ENCODE results near the gene RNF215.

RNF215 gene

DNA sequence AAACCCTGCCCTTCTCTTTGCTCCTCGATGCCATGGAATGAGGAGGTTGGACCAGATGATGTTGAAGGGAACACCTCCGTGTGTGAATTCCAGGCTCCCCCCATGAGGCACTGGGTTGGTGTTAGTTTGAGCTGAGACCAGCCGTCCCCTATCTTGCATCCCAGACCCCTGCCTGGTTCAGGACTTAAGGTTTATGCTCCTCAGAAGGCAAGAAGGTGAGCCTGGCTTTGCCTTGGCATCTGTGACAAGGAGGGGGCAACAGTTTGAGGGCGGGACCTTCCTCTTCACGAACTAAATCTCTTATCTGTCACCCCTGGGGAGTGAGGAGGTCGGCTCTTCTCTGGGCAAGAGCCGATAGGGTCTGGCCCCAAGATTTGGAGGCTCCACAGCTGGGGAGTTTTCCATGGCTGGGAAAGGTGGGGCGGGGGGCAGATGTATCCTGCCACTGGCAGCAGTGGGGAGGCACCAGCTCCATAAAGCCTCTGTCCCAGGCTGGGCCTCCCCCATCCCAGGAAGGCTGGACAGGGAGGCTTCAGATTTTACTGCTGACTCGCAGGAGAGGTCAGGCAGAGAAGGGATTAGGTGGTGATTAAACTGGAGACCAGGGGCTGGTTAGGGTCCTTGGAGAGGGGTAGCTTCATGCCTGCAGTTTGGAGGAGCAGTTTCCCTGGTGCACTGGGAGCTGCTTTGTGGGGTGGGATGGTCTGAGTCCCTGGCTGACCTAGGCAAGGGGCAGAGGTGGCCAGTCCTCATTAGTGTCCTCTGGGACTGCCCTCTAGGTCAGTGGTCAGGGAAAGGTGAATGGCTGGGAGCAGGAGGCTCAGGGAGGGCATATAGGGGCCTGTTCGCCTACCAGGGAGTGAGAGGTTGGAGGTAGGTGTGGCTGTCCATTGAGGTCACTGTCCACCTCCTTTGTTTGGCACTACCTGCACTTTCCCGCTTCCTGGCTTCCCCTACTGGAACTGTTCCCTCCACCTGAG, 10.7 kb upstream of the RNF215 start:
- peak; percentile 22 for DNase-seq (ENCODE audit: low read depth, low spot score)

GRCh38 chr22:30396871-30397655, 9.9 kb upstream of the RNF215 start, which contains the start of gene SEC14L2:
Gene SEC14L2 (plus strand): TSS chr22:30397018. CDS start chr22:30397117, 99 bp downstream.
- peak; percentile 36 for DNase-seq (ENCODE audit: low read depth, low spot score)

- no peak for DNase-seq (ENCODE audit: low read depth, low spot score)
Measured at GRCh38 chr22:30393885-30394284, 6.7 kb upstream of the RNF215 start.

DNA sequence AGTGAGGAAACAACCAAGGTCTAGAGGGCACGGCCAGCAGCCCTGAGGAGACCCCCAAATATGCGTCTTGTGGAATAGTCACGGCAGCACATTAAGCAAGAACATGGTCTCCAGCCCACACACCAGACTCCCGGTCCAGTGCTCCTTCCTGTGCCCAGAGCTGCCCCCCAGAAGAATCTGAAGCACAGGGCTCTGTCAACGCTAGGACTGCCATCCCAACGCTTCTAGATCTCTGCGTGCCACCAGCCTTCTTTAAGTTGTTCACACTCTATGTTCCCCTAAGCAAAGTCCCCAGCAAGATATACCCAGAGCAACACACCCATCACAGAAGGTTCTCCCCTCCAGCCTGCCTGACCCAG, 6.1 kb upstream of the RNF215 start:
- DNase-seq (ENCODE audit: low read depth, low spot score): no peak

DNA sequence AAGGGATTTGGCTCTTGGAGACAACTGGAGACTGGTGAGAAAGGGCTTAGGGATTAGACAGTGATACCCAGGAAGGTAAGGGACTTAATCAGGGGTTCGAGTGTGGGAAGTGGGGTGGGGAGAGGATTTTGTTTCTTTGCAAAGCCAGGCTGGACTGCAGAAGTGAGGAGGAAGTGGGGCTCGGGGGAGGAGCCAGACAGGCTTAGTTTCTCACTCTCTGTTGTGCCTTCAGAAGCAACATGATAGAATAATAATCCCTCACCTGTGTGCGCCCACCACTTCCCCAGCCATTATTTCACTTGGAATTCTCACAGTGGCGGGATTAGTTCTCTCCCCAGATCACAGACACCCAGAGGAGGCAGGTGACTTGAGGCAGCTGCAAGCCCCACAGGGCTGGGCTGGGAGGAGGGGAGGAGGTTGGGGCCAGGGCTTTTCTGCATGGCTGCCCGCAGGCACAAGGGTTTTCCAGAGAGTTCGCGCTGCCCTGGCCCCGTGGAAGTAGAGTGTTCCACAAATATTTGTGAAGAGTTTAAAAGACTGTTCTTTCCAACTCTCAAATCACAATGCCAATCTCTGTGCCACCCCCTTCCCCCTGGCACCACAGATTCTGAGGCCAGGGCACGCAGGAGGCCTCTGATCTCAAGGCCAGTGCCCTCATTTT, 5.6 kb upstream of the RNF215 start:
- no peak for DNase-seq (ENCODE audit: low read depth, low spot score)

GRCh38 chr22:30390974-30391691, 3.9 kb upstream of the RNF215 start:
- DNase-seq (ENCODE audit: low read depth, low spot score): peak; percentile 73

DNA sequence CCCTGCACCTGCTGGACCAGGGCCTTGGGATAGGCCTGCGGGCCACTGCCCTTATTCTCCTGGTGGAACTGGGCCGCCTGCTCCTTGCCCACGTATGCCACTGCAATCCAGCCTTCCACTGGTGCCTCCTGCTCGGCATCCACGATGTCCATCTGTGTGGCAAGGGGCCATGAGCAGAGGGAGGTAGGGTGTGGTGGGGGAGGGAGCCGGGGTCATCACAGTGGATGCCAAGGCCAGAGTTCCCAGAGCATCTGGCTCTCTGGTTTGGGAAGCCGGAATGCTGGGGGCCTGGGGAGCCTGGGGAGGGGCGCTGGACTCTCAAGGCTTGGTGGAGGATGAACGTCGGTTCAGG, 627 bp downstream of the RNF215 start:
- DNase-seq (ENCODE audit: low read depth, low spot score): no peak

DNA sequence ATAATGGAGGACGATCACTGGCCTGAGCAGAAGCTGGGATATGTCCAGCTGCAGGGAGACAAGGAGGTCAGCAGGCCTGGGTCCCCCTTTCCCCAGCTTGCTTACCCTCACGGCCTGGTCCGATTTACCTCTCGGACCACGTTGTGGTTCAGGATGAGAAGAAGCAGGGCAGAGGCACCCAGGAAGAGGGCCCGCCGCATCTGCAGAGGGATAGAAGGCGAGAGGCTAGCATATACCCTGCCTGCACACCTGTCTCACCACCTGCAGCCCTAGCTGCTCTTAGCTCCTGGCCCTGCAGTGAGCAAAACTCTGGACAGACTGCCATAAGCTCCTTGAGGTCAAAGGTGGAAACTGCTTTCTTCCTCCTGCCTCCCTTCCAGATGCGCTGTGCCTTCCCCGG, 1.3 kb downstream of the RNF215 start:
- DNase-seq (ENCODE audit: low read depth, low spot score): no peak

DNA sequence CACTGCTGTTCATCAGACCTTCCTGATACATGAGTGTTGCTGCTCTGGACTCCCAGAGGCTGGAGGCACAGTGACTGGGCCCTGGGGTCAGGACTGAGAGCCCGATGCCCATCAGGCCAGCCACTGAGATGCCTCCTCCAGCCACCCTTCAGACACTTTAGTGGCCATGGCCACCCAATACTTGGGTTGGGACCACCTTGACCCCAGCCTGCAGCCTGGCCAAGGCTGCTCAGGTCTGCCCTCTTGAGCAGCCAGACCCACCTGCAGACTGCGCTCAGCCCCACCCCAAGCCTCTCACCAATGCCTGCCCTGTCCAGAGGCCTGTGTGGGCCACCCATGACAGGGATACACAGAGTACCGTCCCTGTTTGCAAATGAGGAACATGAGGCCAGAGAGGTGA, 4.2 kb downstream of the RNF215 start:
- no peak for DNase-seq (ENCODE audit: low read depth, low spot score)

DNA sequence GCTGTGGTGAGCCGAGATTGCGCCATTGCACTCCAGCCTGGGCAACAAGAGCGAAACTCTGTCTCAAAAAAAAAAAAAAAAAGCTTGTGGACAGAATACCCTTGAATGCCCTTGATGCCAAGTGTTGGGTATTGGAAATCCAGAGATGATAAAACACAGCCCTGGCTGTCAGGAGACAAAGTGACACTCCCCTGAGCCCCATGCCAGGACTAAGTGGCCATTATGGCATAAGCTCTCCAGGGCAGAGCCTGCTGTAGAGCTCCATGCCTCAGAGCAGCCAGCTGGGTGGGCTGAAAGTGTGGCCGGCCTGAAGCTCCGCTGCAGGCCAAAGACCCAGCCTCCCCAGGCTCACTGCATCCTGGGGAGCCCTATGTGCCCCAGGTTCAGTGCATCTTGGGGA, 4.9 kb downstream of the RNF215 start:
- no peak for DNase-seq (ENCODE audit: low read depth, low spot score)

- DNase-seq (ENCODE audit: low read depth, low spot score): no peak
Measured at GRCh38 chr22:30381264-30381663, 5.9 kb downstream of the RNF215 start.

GRCh38 chr22:30380011-30380410, 7.2 kb downstream of the RNF215 start:
- DNase-seq (ENCODE audit: low read depth, low spot score): no peak

- no peak for DNase-seq (ENCODE audit: low read depth, low spot score)
Measured at GRCh38 chr22:30375312-30375849, 11.8 kb downstream of the RNF215 start.

DNA sequence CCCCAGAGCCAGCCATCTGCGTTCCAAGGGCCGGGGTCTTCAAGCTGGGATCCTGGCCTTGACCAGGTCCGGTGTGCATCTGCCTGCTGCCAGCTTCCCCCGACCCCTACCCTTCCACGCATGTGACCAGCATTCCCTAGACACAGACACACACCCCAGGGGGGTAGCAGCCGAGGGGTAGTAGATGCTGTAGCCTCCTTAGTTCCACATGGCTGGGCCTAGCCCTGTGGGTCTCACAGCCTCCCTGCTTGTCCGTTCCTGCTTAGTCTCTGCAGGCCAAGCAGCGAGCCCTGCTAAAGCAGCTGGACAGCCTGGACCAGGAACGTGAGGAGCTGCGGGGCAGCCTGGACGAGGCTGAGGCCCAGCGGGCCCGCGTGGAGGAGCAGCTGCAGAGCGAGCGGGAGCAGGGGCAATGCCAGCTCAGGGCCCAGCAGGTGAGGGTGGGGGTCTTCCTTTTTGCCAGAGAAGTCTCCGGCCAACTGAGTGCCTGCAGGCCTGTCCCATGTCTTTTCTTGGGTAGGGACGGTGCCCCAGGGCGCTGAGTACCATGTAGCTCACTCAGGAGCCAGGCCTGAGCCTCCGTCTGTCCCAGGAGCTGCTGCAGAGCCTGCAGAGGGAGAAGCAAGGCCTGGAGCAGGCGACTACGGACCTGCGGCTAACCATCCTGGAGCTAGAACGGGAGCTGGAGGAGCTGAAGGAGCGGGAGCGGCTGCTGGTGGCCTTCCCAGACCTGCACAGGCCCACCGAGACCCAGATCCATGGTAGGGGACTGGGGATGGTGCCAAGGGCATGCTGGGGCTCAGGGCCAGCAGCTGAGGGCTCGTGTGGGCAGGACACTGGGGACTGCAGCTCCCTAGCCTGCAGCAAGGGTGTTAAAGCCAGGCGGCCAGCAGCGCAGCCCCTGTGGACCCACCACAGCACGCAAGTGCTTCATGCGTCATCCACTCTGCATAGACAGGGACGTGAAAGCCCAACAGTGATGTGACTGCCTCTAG, 13.6 kb downstream of the RNF215 start:
- no peak for DNase-seq (ENCODE audit: low read depth, low spot score)

- no peak for DNase-seq (ENCODE audit: low read depth, low spot score)
Measured at GRCh38 chr22:30372915-30373314, 14.3 kb downstream of the RNF215 start.

DNA sequence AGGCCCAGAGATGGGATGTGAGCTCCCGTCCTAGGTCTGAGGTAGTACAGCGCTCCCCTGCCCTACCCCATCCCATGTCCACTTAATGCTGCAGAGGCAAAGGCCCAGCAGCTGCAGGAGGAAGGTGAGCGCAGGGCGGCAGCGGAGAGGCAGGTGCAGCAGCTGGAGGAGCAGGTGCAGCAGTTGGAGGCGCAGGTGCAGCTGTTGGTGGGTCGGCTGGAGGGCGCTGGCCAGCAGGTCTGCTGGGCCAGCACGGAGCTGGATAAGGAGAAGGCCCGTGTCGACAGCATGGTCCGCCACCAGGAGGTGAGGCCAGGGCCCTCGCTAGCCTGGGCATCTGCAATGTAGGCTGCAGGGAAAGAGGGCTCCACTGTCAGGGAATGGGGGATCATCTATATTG, 15.2 kb downstream of the RNF215 start:
- no peak for DNase-seq (ENCODE audit: low read depth, low spot score)

DNA sequence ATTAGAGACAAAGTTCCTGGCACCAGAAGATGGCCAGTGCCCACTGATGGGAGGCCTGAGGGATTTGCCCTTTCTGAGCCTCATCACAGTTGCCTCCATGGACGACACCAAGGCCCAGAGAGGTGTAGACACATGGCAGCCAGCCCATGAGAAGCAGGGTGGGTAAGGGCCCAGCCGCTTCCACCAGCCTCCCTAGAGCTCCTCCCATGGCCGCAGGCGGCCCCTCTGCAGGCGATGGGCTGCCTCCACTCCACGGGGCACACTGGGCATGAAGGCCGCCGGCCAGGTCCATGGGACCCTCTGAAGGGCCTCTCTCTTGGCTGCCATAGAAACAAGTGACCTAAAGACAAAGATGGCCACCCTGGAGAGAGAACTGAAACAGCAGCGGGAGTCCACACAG, 15.9 kb downstream of the RNF215 start:
- no peak for DNase-seq (ENCODE audit: low read depth, low spot score)

- DNase-seq (ENCODE audit: low read depth, low spot score): no peak
Measured at GRCh38 chr22:30370641-30371230, 16.5 kb downstream of the RNF215 start.

DNA sequence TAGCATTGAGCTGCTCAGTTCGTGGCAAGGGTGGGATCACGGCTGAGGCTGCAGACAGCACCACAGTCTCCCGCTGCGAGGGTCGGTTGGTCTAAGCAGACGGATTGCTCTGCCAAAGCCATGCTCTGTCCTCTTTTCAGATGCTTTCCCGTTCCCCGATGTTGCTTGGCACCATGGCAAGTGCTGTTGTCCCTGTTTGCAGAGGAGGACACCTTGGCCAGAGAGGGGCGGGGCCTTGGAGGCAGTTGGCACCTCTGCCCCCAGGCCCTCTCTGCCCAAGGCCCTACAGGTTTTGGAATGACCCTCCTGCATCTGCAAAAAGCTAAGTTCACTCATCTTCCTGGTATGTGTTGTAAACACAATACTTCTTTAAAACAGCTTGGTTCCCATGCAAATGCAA, 18.8 kb downstream of the RNF215 start:
- DNase-seq (ENCODE audit: low read depth, low spot score): no peak

DNA sequence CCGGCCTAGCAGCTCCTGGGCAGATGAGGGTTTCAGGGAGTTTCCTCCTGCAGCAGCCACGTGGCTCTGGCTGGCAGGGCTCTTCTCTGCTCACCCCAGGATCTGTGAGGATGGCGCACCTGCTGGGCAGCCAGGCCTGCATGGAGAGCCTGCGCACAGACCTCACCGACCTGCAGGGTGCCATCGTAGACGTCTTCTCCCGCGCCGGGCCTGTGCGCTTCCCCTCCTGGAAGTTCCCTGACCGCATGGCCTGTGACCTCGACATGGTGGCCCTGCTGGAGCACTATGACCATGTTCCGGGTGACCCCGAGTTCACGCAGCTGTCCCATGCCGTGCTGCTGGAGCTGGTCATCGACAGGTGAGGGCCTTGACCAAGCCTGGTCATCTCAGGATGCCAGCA, 21.3 kb downstream of the RNF215 start:
- no peak for DNase-seq (ENCODE audit: low read depth, low spot score)
